ENCODE measurements around the gene FCSK. TPM values are rescaled to one million over a fixed set of nuclear protein-coding genes. Genes with fewer than 3 reads are reported as not detected.
"Not testable (repeated sequence)": the region's sequence is repeated elsewhere in the genome, so short reads cannot be mapped to it uniquely, and the experiment has no call there.

Gene FCSK
- total RNA-seq, 1 donor from 2014 or later, result 6.5 TPM

GRCh38 chr16:70520612-70521297, 66.4 kb downstream of the FCSK start:
- no peak for DNase-seq (ENCODE audit: low spot score in 2 of 2)
- no peak for FAIRE-seq

DNA sequence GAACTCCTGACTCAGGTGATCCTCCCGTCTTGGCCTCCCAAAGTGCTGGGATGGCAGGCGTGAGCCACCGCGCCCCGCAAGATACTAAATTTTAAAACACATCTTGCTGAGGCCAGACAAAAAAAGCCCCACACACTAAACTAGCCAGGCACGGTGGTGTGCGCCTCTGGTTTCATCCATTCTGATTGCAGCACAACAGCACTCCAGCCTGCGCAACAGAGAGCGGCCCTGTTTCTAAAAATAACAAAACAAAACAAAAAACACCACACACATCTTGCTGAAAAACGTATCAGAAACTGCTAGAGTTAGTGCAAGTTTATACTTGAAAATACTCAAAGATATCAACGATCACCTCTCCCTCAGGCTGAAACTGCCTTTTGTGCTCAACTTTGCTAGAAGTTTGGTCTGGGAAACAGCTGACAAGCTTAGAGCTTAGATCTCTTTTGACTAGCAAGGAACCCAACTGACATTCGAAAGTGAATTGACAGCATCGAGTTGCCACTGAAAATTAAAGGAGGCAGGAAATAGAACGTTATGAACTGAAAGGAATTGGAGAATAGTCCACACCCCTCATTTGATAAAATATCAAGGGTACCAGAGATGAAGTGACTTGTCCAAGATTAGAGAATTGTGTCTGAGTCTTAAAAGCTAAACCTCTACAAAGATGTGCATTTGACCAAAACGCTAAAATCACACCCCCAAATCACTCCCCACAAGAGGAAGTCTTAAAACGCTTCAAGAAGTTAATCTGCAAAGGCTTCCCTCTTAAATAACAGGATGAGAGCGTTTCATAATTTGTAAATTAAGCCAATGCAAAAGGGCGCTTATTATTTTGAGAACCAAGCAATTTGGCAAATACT, 68.1 kb downstream of the FCSK start:
- DNase-seq (ENCODE audit: low spot score in 2 of 2) (no peak), FAIRE-seq (no peak)

- DNase-seq (ENCODE audit: low spot score in 2 of 2), result peak; percentile 68 to 82
- FAIRE-seq, result no peak
Measured at GRCh38 chr16:70523076-70523742, 68.8 kb downstream of the FCSK start, which contains the start of gene COG4. Gene COG4, minus strand, starts transcription at chr16:70523554. Its CDS starts 11 bp downstream, at chr16:70523543.

DNA sequence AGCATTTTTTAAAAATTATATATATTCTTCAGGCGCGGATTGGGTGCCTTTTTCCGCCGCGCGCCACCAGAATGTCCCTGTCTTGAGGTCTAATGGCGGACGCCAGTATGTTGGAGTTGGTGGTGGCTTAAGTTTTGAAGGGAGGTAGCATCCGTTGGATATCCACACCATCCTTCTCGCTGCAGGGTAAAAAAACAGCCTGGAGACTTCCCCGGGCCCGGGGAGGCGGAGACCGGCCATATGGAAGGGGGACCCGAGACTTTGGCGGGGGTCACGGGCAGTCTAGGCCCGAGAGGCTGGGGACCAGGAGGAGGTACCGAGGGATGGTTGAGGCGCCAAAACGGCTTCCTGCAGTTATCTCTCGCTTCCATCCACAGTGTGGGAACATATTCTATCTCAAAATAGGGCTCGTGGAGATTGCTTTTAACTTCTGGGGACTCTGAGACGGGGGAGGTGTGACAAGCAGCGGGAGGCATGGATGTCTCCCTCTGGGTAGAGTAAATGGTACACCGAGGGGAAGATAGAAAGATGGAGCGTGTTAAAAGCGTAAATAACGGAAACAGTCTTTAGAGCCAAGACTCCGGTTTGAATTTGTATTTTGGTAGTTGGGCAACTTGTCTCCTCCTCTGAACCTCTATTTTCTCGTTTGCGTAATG, 69.5 kb downstream of the FCSK start, which contains the start of gene SF3B3:
Gene SF3B3, plus strand, starts transcription at position 74 of the 656 bp plus-strand sequence. CDS start 2,841 bp downstream, outside the sequence.
- DNase-seq (ENCODE audit: low spot score in 2 of 2) (peak; percentile 40 to 60), FAIRE-seq (no peak)

DNA sequence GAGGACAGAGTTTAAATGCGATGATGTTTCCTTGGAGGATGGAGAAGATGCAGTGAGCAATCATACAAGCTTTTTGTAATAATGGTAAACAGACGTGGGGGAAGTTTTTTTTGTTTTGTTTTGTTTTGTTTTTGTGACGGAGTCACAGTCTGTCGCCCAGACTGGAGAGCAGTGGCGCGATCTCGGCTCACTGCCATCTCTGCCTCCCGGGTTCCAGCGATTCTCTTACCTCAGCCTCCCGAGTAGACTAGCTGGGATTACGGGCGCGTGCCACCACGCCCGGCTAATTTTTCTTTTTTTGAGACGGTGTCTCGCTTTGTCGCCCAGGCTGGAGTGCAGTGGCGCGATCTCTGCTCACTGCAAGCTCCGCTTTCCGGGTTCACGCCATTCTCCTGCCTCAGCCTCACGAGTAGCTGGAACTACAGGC, 70.0 kb downstream of the FCSK start:
- FAIRE-seq; DNase-seq (ENCODE audit: low spot score in 2 of 2): not testable (repeated sequence)

- DNase-seq (ENCODE audit: low spot score in 2 of 2) (no peak), FAIRE-seq (no peak)
Measured at GRCh38 chr16:70526403-70526802, 72.0 kb downstream of the FCSK start.

DNA sequence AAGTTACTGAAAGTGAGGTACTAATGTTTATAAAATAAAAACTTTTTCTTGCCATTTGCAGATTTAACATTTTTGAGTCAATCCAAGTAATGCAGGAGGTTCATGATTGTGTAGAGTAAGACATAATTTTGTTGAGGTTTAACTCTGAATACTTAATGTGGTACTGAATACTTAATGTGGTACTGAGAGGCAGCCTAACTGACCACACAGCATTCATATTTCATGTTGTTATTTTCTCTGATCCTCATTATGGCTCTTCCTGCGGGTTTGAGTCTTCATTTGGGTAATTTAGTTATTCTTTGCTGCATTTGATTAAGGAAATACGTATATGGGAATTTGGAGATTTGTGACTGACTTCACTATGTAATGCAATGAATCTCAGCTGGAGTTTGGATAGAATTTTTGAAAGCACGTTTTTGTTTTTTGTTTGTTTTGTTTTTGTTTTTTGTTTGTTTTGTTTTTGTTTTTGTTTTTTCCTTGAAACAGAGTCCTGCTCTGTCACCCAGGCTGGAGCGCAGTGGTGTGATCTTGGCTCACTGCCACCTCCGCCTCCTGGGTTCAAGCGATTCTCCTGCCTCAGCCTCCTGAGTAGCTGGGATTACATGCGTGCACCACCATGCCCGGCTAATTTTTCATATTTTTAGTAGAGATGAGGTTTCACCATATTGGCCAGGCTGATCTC, 73.1 kb downstream of the FCSK start:
- FAIRE-seq (no peak), DNase-seq (ENCODE audit: low spot score in 2 of 2) (no peak)

DNA sequence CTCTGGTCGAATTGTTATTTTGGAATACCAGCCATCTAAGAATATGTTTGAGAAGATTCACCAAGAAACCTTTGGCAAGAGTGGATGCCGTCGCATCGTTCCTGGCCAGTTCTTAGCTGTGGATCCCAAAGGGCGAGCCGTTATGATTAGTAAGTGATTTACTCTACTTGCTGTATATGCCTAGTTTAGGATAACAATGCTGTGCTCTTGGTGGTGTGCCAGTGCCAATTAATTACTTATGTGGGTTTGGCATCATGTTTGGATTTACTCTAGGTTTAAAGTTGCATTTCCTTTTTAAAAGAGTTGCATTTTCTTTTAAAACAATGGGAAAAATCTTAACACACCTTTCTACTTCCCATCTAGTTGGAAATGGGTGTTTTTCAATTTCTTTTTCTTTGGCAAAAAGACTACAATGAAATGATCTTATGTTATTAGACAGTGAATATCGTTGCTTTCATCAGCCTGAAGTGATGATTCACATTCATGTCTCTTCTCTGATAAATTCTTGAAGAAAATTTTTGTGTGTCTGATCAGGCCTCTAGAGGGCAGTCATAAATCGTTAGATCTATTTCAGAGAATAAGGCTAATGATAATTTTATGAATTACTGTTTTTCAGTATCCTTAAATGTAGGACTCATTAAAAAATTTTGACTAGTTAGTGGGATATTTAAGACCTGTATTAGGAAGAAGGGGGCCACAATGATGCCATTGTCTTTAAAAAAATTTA, 74.8 kb downstream of the FCSK start:
- DNase-seq (ENCODE audit: low spot score in 2 of 2) (peak in 1 of 2 donors; percentile 42), FAIRE-seq (no peak)

Small RNA genes lying within 50 kb of the gene (small RNA-seq; reads per million reads assigned to genes)
- gene RNU6-23P (0.10 reads per million), gene RPS27P26 (not detected), gene SNORD111B (84.3 reads per million, percentile 98 among the genes with 10 or more reads in this experiment)

Other genes with a start within 250 kb of the FCSK start
- 118 TPM for gene EXOSC6, start 202.7 kb upstream of the FCSK start, total RNA-seq
- gene AARS1, start 165.1 kb upstream of the FCSK start, total RNA-seq, result 79.1 TPM
- 25.3 TPM for gene DDX19B, start 155.4 kb upstream of the FCSK start, total RNA-seq
- gene DDX19A, start 107.7 kb upstream of the FCSK start, total RNA-seq, result 33.4 TPM
- gene ST3GAL2, start 15.5 kb upstream of the FCSK start, total RNA-seq, result 26.9 TPM
- gene COG4, start 69.0 kb downstream of the FCSK start, total RNA-seq, result 45.7 TPM
- gene SF3B3, start 69.2 kb downstream of the FCSK start, total RNA-seq, result 71.3 TPM
- gene IL34, start 192.0 kb downstream of the FCSK start, total RNA-seq, result 1.6 TPM
- 25.7 TPM for gene MTSS2, start 231.5 kb downstream of the FCSK start, total RNA-seq

Measured in frontal cortex (tissue), 4 donors.